H1 (cell line): ENCODE results near the gene SPRYD4. TPM values are rescaled to one million over a fixed set of nuclear protein-coding genes. Genes with fewer than 3 reads are reported as not detected.

Source experiments
- CTCF ChIA-PET: fragments of 300-600 bp; sonication (Branson Sonifier 250); formaldehyde crosslinking; loops from one replicate; lab custom pipeline; 2021; ENCODE audit not compliant: partially characterized antibody; lab: Charles Lee
- POLR2A ChIA-PET: fragments of 300-600 bp; sonication (Branson Sonifier 250); formaldehyde crosslinking; loops from one replicate; lab custom pipeline; 2021; ENCODE audit warnings: inconsistent platforms; ENCODE audit not compliant: partially characterized antibody; lab: Charles Lee
- DNase-seq, 2 experiments: peaks; one replicate each; pipeline versions ENCODE4 v3.0.0 to v3.0.0-alpha.2; 2010 to 2022; ENCODE audit warnings: low spot score in 2 of 2, low read depth in 1 of 2, mixed read lengths in 1 of 2
- FAIRE-seq: peaks from 2 replicates; lab custom pipeline; 2011; peaks lifted over from hg19 to GRCh38; lab: Jason Lieb, UNC
- H2AFZ ChIP-seq: 2 replicates; pipeline ENCODE4 v1.8.1; 2012; ENCODE audit warnings: low read length, inconsistent platforms
- H2AK5ac ChIP-seq: 2 replicates; pipeline ENCODE4 v1.6.1; 2013; ENCODE audit warnings: low read depth, low read length
- H2BK120ac ChIP-seq: replicated peaks from 2 replicates; pipeline ENCODE3; 2013; ENCODE audit warnings: low read depth, low read length, inconsistent platforms
- H2BK12ac ChIP-seq: 2 replicates; pipeline ENCODE4 v1.6.1; 2013; ENCODE audit warnings: low read depth, low read length
- H2BK15ac ChIP-seq: 2 replicates; pipeline ENCODE4 v1.6.1; 2013; ENCODE audit warnings: low read length
- H2BK20ac ChIP-seq: 2 replicates; pipeline ENCODE4 v1.6.1; 2013; ENCODE audit warnings: low read length
- H2BK5ac ChIP-seq: 2 replicates; pipeline ENCODE4 v1.6.1; 2013; ENCODE audit warnings: low read depth, low read length
- H3K14ac ChIP-seq: 2 replicates; pipeline ENCODE4 v1.6.1; 2013; ENCODE audit warnings: inconsistent platforms; ENCODE audit not compliant: insufficient read length
- H3K18ac ChIP-seq: 2 replicates; pipeline ENCODE4 v1.6.1; 2013; ENCODE audit warnings: low read length; ENCODE audit errors: extremely low read depth
- H3K23ac ChIP-seq: 2 replicates; pipeline ENCODE4 v1.6.1; 2013; ENCODE audit warnings: inconsistent platforms; ENCODE audit not compliant: insufficient read length
- H3K23me2 ChIP-seq: 2 replicates; pipeline ENCODE4 v1.6.1; 2013; ENCODE audit warnings: low read depth, low read length
- H3K27ac ChIP-seq: 2 replicates; pipeline ENCODE4 v1.6.1; 2011; ENCODE audit warnings: low read depth, low read length, inconsistent platforms
- H3K27me3 ChIP-seq, 4 experiments: replicated peaks in 1 of 4; 1 replicate in 1 of 4; 2 replicates in 3 of 4; pipeline versions ENCODE4 v1.6.1 to v1.8.1; 2011 to 2013; ENCODE audit warnings: low read length in 3 of 4, mild to moderate bottlenecking in 3 of 4, inconsistent platforms in 2 of 4, mixed read lengths in 2 of 4, moderate library complexity in 1 of 4; ENCODE audit not compliant: control insufficient read depth in 3 of 4, insufficient read depth in 3 of 4; ENCODE audit errors: extremely low read depth in 1 of 4
- H3K36me3 ChIP-seq, 4 experiments: 2 replicates each; pipeline versions ENCODE4 v1.6.1 to v1.8.1; 2011 to 2013; ENCODE audit warnings: mild to moderate bottlenecking in 4 of 4, low read length in 3 of 4, moderate library complexity in 2 of 4, control low read depth in 1 of 4, inconsistent platforms in 1 of 4; ENCODE audit not compliant: insufficient read depth in 4 of 4, control insufficient read depth in 2 of 4
- H3K4ac ChIP-seq: replicated peaks from 2 replicates; pipeline ENCODE3; 2013; ENCODE audit warnings: low read length, low read depth, mixed read lengths, inconsistent platforms; ENCODE audit not compliant: insufficient read length
- H3K4me1 ChIP-seq, 4 experiments: replicated peaks in 1 of 4; 1 replicate in 1 of 4; 2 replicates in 3 of 4; pipeline versions ENCODE4 v1.6.1 to v1.8.1; 2011 to 2013; ENCODE audit warnings: low read length in 3 of 4, inconsistent platforms in 2 of 4, mixed read lengths in 1 of 4; ENCODE audit not compliant: insufficient read depth in 4 of 4, control insufficient read depth in 3 of 4
- H3K4me2 ChIP-seq, 2 experiments: 2 replicates each; pipeline versions ENCODE4 v1.6.1 to v1.8.1; 2011 to 2013; ENCODE audit warnings: low read depth in 2 of 2, low read length in 2 of 2, control low read depth in 1 of 2, inconsistent platforms in 1 of 2, mild to moderate bottlenecking in 1 of 2; ENCODE audit not compliant: insufficient read depth in 1 of 2
- H3K4me3 ChIP-seq, 4 experiments: fragments of 200-600, 300-600 bp in 1 of 4; sonication (generic), shearing (Covaris generic), sonication (Bioruptor Twin) in 1 of 4; 2 replicates each; pipeline versions ENCODE4 v1.5.1 to v1.8.1; 2011 to 2016; ENCODE audit warnings: low read length in 4 of 4, low read depth in 3 of 4, control low read depth in 2 of 4, inconsistent platforms in 2 of 4, mild to moderate bottlenecking in 2 of 4, mixed read lengths in 1 of 4, moderate library complexity in 1 of 4; ENCODE audit not compliant: insufficient read depth in 2 of 4; ENCODE audit errors: extremely low read depth in 1 of 4
- H3K56ac ChIP-seq: replicated peaks from 2 replicates; pipeline ENCODE3; 2013; ENCODE audit warnings: low read depth, mild to moderate bottlenecking, mixed read lengths, low read length, inconsistent platforms; ENCODE audit not compliant: insufficient read length
- H3K79me1 ChIP-seq: 2 replicates; pipeline ENCODE4 v1.6.1; 2013; ENCODE audit warnings: low read depth, low read length, control low read depth
- H3K79me2 ChIP-seq, 2 experiments: 2 replicates each; pipeline versions ENCODE4 v1.6.1 to v1.8.1; 2012 to 2013; ENCODE audit warnings: low read length in 2 of 2, mild to moderate bottlenecking in 2 of 2, inconsistent platforms in 1 of 2; ENCODE audit not compliant: insufficient read depth in 2 of 2, control insufficient read depth in 1 of 2
- H3K9ac ChIP-seq, 4 experiments: replicated peaks in 1 of 4; 1 replicate in 1 of 4; 2 replicates in 3 of 4; pipeline versions ENCODE4 v1.6.1 to v1.8.1; 2011 to 2013; ENCODE audit warnings: low read depth in 3 of 4, low read length in 3 of 4, control low read depth in 2 of 4, mild to moderate bottlenecking in 2 of 4, moderate library complexity in 2 of 4, inconsistent platforms in 1 of 4; ENCODE audit errors: extremely low read depth in 1 of 4
- H3K9me3 ChIP-seq, 2 experiments: 2 replicates each; pipeline versions ENCODE4 v1.6.1 to v1.8.1; 2012 to 2013; ENCODE audit warnings: mild to moderate bottlenecking in 2 of 2, moderate library complexity in 2 of 2, control low read depth in 1 of 2, inconsistent platforms in 1 of 2, low read depth in 1 of 2, low read length in 1 of 2, mixed read lengths in 1 of 2; ENCODE audit not compliant: insufficient read depth in 2 of 2
- H4K20me1 ChIP-seq, 2 experiments: replicated peaks in 1 of 2; 2 replicates each; pipeline versions ENCODE3 to v1.8.1; 2011 to 2013; ENCODE audit warnings: inconsistent platforms in 2 of 2, low read length in 2 of 2, mild to moderate bottlenecking in 1 of 2; ENCODE audit not compliant: insufficient read depth in 2 of 2, control insufficient read depth in 1 of 2
- H4K5ac ChIP-seq: 2 replicates; pipeline ENCODE4 v1.6.1; 2013; ENCODE audit warnings: low read length, low read depth, mixed read lengths, inconsistent platforms; ENCODE audit not compliant: insufficient read length
- H4K8ac ChIP-seq: 2 replicates; pipeline ENCODE4 v1.8.0; 2013; ENCODE audit warnings: mild to moderate bottlenecking, moderate library complexity, low read length, inconsistent platforms; ENCODE audit not compliant: insufficient read depth; ENCODE audit errors: extremely low read depth
- H4K91ac ChIP-seq: replicated peaks from 2 replicates; pipeline ENCODE3; 2013; ENCODE audit warnings: low read length, mixed read lengths, inconsistent platforms; ENCODE audit not compliant: insufficient read length
- ASH2L ChIP-seq: fragments of 200-600, 300-600 bp; sonication (generic); IDR thresholded peaks from one replicate; pipeline ENCODE4 v1.7.1; 2017; ENCODE audit warnings: low read length
- FOSL1 ChIP-seq: IDR thresholded peaks from 2 replicates; pipeline ENCODE4 v1.6.1; 2011; ENCODE audit warnings: mild to moderate bottlenecking, low read depth, low read length, moderate library complexity; ENCODE audit not compliant: insufficient read depth
- JUN ChIP-seq: IDR thresholded peaks from 2 replicates; pipeline ENCODE4 v1.6.1; 2011; ENCODE audit warnings: low read depth, mild to moderate bottlenecking, improper control_type of control experiment, low read length
- KDM1A ChIP-seq: fragments of 200-600, 300-600 bp; sonication (generic); IDR thresholded peaks from 2 replicates; pipeline ENCODE4 v1.7.1; 2016; ENCODE audit warnings: mild to moderate bottlenecking, low read length, borderline replicate concordance
- KDM4A ChIP-seq: IDR thresholded peaks from one replicate; pipeline ENCODE4 v1.7.1; 2012; ENCODE audit warnings: low read depth, mild to moderate bottlenecking, moderate library complexity, low read length, inconsistent platforms; ENCODE audit not compliant: severe bottlenecking
- SAP30 ChIP-seq: fragments of 300-600 bp; sonication (generic); IDR thresholded peaks from 2 replicates; pipeline ENCODE4 v1.7.1; 2012; ENCODE audit warnings: low read length, moderate library complexity, mild to moderate bottlenecking, inconsistent platforms; ENCODE audit not compliant: insufficient read depth, insufficient replicate concordance
- SP1 ChIP-seq: IDR thresholded peaks from 2 replicates; pipeline ENCODE4 v1.6.1; 2011; ENCODE audit warnings: low read depth, low read length
- TAF1 ChIP-seq: IDR thresholded peaks from 2 replicates; pipeline ENCODE4 v1.6.1; 2011; ENCODE audit warnings: mild to moderate bottlenecking, low read depth, low read length
- TEAD4 ChIP-seq: IDR thresholded peaks from 2 replicates; pipeline ENCODE4 v1.6.1; 2012; ENCODE audit warnings: low read depth, low read length, inconsistent platforms, mixed read lengths
- WGBS, 2 experiments: shearing (Covaris generic) in 1 of 2; methylation state at CpG; one replicate each; pipeline versions ENCODE4 v1.1.6 to v1.1.7; 2013 to 2015; ENCODE audit warnings: low lambda C conversion rate in 2 of 2, mixed read lengths in 2 of 2, inconsistent platforms in 1 of 2, low coverage in 1 of 2, missing lambda C conversion rate in 1 of 2; ENCODE audit not compliant: insufficient replicate concordance in 2 of 2, insufficient coverage in 1 of 2, insufficient read length in 1 of 2; ENCODE audit errors: extremely low coverage in 1 of 2, missing lambda C conversion rate in 1 of 2; 5-methylcytosine and 5-hydroxymethylcytosine counted together
- polyA plus RNA-seq, 7 experiments: library from polyadenylated mRNA; depleted of rRNA in 3 of 7; stranded (reverse) in 5 of 7; unstranded in 2 of 7; fragments of >200 nt in 5 of 7; fragments of 200-250 nt in 2 of 7; gene quantifications; 1 replicate in 5 of 7; 2 replicates in 1 of 7; 4 replicates in 1 of 7; pipeline versions ENCODE4 v1.2.1 to v1.2.3, GENCODE V29; 2011 to 2013; ENCODE audit warnings: missing spikeins in 2 of 7, mixed read lengths in 2 of 7
- total RNA-seq: library from RNA; stranded (reverse); fragmentation: NEBNext Ultra II Directional; extraction: Animal tissue kit (Norgen Biotek cat#: 25700); gene quantifications from 2 replicates; pipeline ENCODE4 v1.2.1, GENCODE V29; 2021
- TF ChIP-seq, protein P1 (sequence below), 3 experiments: IDR thresholded peaks; 1 replicate in 2 of 3; 2 replicates in 1 of 3; pipeline versions ENCODE4 v1.5.1 to v1.6.1; 2011; ENCODE audit warnings: low read length in 3 of 3, mild to moderate bottlenecking in 3 of 3, inconsistent platforms in 2 of 3, low read depth in 1 of 3, moderate library complexity in 1 of 3; ENCODE audit not compliant: insufficient read depth in 1 of 3; ENCODE audit errors: control extremely low read depth in 1 of 3

The SPRYD4 gene
- total and polyA plus RNA-seq, 2 of the 8 experiments (the other 6 are each of a cell fraction or from before 2014, with no cell fraction given): 4.3 to 5.3 TPM

DNA sequence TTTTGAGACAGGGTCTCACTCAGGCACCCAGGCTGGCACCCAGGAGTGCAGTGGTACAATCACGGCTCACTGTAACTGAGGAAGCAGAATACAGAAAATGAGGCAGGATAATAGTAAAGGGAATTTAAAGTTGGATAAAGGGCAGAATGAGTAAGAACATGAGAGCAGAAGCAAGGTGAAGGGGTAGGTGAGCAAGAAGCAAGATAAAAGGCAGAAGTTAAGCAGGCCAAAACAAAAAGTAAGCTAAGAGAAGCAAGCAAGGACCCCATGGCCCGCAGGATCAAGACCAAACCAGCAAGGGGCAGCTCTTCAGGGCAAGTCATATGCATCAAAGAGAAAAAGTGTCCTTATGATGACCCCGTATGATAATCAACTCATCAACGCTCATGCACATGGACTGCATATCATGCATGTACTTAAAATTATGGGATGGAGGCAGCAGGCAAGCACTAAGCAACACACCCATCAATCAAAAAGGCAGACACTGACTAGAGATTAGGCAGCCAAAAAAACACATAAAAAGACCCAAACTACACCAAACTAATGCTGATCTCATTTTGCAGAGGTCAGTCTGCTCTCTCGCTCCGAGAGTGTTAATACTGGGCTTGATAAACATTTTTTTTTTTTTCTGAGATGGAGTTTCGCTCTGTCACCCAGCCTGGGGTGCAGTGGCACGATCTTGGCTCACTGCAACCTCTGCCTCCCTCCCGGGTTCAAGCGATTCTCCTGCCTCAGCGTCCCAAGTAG, 30.8 kb upstream of the SPRYD4 start:
- no peaks in the 10 kb centered on the region; a peak in 1 of 7 replicates for H3K4me1 ChIP-seq
- H3K23ac ChIP-seq: no peak overlapping the region
- H2AFZ ChIP-seq: no peak overlapping the region
- H3K27ac ChIP-seq: no peak overlapping the region
- H3K4me3 ChIP-seq: no peak overlapping the region
- no peak overlapping the region for H2AK5ac ChIP-seq
- no peak overlapping the region for H4K8ac ChIP-seq
- H3K4ac ChIP-seq: no peak overlapping the region
- no peak overlapping the region for H2BK120ac ChIP-seq
- H3K36me3 ChIP-seq: peaks cover 3 to 19% (median 9%) of the 10 kb centered on the region in 4 experiments; a peak in 6 of 8 replicates
- POLR2A ChIA-PET: interaction anchor here (1.2 to 3.0 kb wide), 5 partner anchors 12 to 123 kb away, joined by 3 to 12 read pairs (median 4); partner anchors contain the start of gene TIMELESS
- no peak overlapping the region for H3K9ac ChIP-seq
- no peaks in the 10 kb centered on the region for H3K27me3 ChIP-seq
- DNase-seq: no peak
- H4K20me1 ChIP-seq: peaks cover 0 to 1% of the 10 kb centered on the region in 2 experiments
- H2BK20ac ChIP-seq: no peak overlapping the region
- no peak overlapping the region; a peak in 1 of 4 replicates for H3K4me2 ChIP-seq
- H3K14ac ChIP-seq: no peak overlapping the region
- H3K79me2 ChIP-seq: peaks cover 0 to 77% of the 10 kb centered on the region in 2 experiments; a peak in 2 of 4 replicates
- H2BK5ac ChIP-seq: no peak overlapping the region
- H4K5ac ChIP-seq: no peak overlapping the region
- no peak overlapping the region for H2BK15ac ChIP-seq
- 81% methylated on average over 11 of the region's 11 CpGs; no CpG with 5 or more reads in 1 of the 2 experiments for WGBS, 2 experiments
- no peak overlapping the region for H4K91ac ChIP-seq
- CTCF ChIA-PET: interaction anchor here (0.6 to 6.3 kb wide), 3 partner anchors 10 to 25 kb away, joined by 4 to 41 read pairs (median 5); no protein-coding TSS in a partner anchor
- no peaks in the 10 kb centered on the region for H3K23me2 ChIP-seq
- peaks cover 5 to 6% of the 10 kb centered on the region in 2 experiments for H3K9me3 ChIP-seq
- H3K79me1 ChIP-seq: peaks cover 6% of the 10 kb centered on the region
- H2BK12ac ChIP-seq: no peak overlapping the region
- H3K56ac ChIP-seq: no peak overlapping the region
- H3K18ac ChIP-seq: no peak overlapping the region
- no peak for FAIRE-seq
- no peak for TF ChIP-seq SP1
- no peak for TF ChIP-seq ASH2L
- no peak for TF ChIP-seq KDM1A
- TF ChIP-seq, protein P1, sequence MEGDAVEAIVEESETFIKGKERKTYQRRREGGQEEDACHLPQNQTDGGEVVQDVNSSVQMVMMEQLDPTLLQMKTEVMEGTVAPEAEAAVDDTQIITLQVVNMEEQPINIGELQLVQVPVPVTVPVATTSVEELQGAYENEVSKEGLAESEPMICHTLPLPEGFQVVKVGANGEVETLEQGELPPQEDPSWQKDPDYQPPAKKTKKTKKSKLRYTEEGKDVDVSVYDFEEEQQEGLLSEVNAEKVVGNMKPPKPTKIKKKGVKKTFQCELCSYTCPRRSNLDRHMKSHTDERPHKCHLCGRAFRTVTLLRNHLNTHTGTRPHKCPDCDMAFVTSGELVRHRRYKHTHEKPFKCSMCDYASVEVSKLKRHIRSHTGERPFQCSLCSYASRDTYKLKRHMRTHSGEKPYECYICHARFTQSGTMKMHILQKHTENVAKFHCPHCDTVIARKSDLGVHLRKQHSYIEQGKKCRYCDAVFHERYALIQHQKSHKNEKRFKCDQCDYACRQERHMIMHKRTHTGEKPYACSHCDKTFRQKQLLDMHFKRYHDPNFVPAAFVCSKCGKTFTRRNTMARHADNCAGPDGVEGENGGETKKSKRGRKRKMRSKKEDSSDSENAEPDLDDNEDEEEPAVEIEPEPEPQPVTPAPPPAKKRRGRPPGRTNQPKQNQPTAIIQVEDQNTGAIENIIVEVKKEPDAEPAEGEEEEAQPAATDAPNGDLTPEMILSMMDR (IDR thresholded peaks at IDR 0.05; ENCODE audit: control extremely low read depth in 1 of 3, insufficient read depth in 1 of 3, low read depth in 1 of 3, low read length in 3 of 3): no peak
- TF ChIP-seq SAP30: no peak
- TF ChIP-seq TEAD4: no peak
- no peak for TF ChIP-seq KDM4A
- TF ChIP-seq FOSL1: no peak
- TF ChIP-seq TAF1: no peak
- TF ChIP-seq JUN: no peak
